ENCODE data around the gene E2F7.

The E2F7 gene

GRCh38 chr12:77053259-77053658, 12.1 kb downstream of the E2F7 start:
- no peak for DNase-seq (ENCODE audit: low spot score)
- no peak for TF ChIP-seq CTCF (IDR thresholded peaks at IDR 0.05)
- Histone ChIP-seq H3K27ac (no peak overlapping the region), H3K4me3 (no peak overlapping the region)

GRCh38 chr12:77049767-77050353, 15.5 kb downstream of the E2F7 start:
- no peak for DNase-seq (ENCODE audit: low spot score)
- no peak overlapping the region for H3K4me3 ChIP-seq
- TF ChIP-seq CTCF (IDR thresholded peaks at IDR 0.05), result peak; percentile 34
- H3K27ac ChIP-seq, result no peak overlapping the region

GRCh38 chr12:77047341-77048109, 17.8 kb downstream of the E2F7 start:
- no peak for TF ChIP-seq CTCF (IDR thresholded peaks at IDR 0.05)
- Histone ChIP-seq H3K27ac (no peak overlapping the region), H3K4me3 (no peak overlapping the region)
- DNase-seq (ENCODE audit: low spot score), result no peak

GRCh38 chr12:77046468-77046867, 18.9 kb downstream of the E2F7 start:
- TF ChIP-seq CTCF (IDR thresholded peaks at IDR 0.05), result no peak
- Histone ChIP-seq H3K27ac (no peak overlapping the region), H3K4me3 (no peak overlapping the region)
- no peak for DNase-seq (ENCODE audit: low spot score)

- TF ChIP-seq CTCF (IDR thresholded peaks at IDR 0.05), result no peak
- Histone ChIP-seq H3K4me3 (no peak overlapping the region), H3K27ac (no peak overlapping the region)
- no peak for DNase-seq (ENCODE audit: low spot score)
Measured at GRCh38 chr12:77045183-77045582, 20.2 kb downstream of the E2F7 start.

GRCh38 chr12:77044721-77045120, 20.6 kb downstream of the E2F7 start:
- no peak for TF ChIP-seq CTCF (IDR thresholded peaks at IDR 0.05)
- no peak for DNase-seq (ENCODE audit: low spot score)
- Histone ChIP-seq H3K4me3 (no peak overlapping the region), H3K27ac (no peak overlapping the region)

- TF ChIP-seq CTCF (IDR thresholded peaks at IDR 0.05), result no peak
- DNase-seq (ENCODE audit: low spot score), result no peak
- Histone ChIP-seq H3K4me3 (no peak overlapping the region), H3K27ac (no peak overlapping the region)
Measured at GRCh38 chr12:77042833-77043232, 22.5 kb downstream of the E2F7 start.

All from coronary artery (tissue), 2 donors.